HFFc6 (cell line): ENCODE data around the gene ZRANB1. TPM values are rescaled to one million over a fixed set of nuclear protein-coding genes. Genes with fewer than 3 reads are reported as not detected.
"Not testable (repeated sequence)": the region's sequence is repeated elsewhere in the genome, so short reads cannot be mapped to it uniquely, and the experiment has no call there.

Experiments
- DNase-seq: peaks from one replicate; pipeline ENCODE4 v3.0.0-alpha.2; 2018
- H3K27ac Mint-ChIP-seq: 2 replicates; pipeline ENCODE4 v1.8.0; 2020; ENCODE audit warnings: mild to moderate bottlenecking, mixed read lengths
- H3K27me3 Mint-ChIP-seq: 2 replicates; pipeline ENCODE4 v1.8.0; 2021; ENCODE audit warnings: mild to moderate bottlenecking, moderate library complexity, mixed read lengths; ENCODE audit not compliant: insufficient read depth
- H3K36me3 Mint-ChIP-seq: 2 replicates; pipeline ENCODE4 v1.8.0; 2021; ENCODE audit warnings: low read depth, mixed read lengths
- H3K4me1 Mint-ChIP-seq: 2 replicates; pipeline ENCODE4 v1.8.0; 2020; ENCODE audit warnings: low read depth, mixed read lengths
- H3K4me3 Mint-ChIP-seq: 2 replicates; pipeline ENCODE4 v1.8.0; 2020; ENCODE audit warnings: mild to moderate bottlenecking, moderate library complexity, mixed read lengths
- H3K9me3 Mint-ChIP-seq: 2 replicates; pipeline ENCODE4 v1.8.0; 2020; ENCODE audit warnings: mild to moderate bottlenecking, mixed read lengths
- CTCF ChIP-seq: fragments of 200-600 bp; sonication (generic); IDR thresholded peaks from 2 replicates; pipeline ENCODE4 v1.5.0; 2021; ENCODE audit warnings: antibody characterized with exemption, mild to moderate bottlenecking
- total RNA-seq, 6 experiments: library from RNA; stranded (reverse); fragmentation: NEBNext Ultra II Directional; extraction: Animal tissue kit (Norgen Biotek cat#: 25700); gene quantifications; 2 replicates in 1 of 6; 3 replicates in 5 of 6; pipeline ENCODE4 v1.2.3, GENCODE V29; 2021

ZRANB1 gene
- total RNA-seq, 6 experiments from 2014 or later, result 11.8 to 13.6 (median 12.6) TPM

DNA sequence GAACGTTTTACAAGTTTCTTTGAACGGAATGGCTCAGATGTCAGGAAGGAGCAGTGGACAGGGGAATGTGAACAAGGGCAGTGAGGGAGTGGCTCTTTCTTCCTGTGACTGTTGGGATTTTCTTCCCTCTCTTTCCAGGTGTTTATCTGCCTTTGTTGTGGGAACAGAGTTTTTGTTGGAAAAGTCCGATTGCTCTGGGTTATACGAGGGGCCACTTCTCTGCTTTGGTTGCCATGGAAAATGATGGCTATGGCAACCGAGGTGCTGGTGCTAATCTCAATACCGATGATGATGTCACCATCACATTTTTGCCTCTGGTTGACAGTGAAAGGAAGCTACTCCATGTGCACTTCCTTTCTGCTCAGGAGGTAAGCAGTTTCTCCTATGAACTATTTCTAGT is 41.4 kb downstream of the ZRANB1 start:
- Mint-ChIP-seq H3K4me1 (peaks cover 13% of the 10 kb centered on the region), H3K27me3 (0 out of 2 replicates have a peak, but pooled peaks cover 2% of the 10 kb centered on the region), H3K9me3 (no peaks in the 10 kb centered on the region), H3K4me3 (no peak overlapping the region), H3K36me3 (peaks cover 37% of the 10 kb centered on the region), H3K27ac (peak overlapping the region; percentile 74)
- TF ChIP-seq CTCF, result no peak
- DNase-seq, result peak; percentile 44

GRCh38 chr10:124984376-124984775 is 42.5 kb downstream of the ZRANB1 start:
- no peaks in the 10 kb centered on the region for H3K9me3 Mint-ChIP-seq
- H3K27me3 Mint-ChIP-seq, result peaks cover 9% of the 10 kb centered on the region
- peaks cover 19% of the 10 kb centered on the region for H3K4me1 Mint-ChIP-seq
- peaks cover 48% of the 10 kb centered on the region for H3K36me3 Mint-ChIP-seq
- peak overlapping the region; percentile 32 for H3K27ac Mint-ChIP-seq
- H3K4me3 Mint-ChIP-seq, result no peak overlapping the region
- TF ChIP-seq CTCF, result no peak
- no peak for DNase-seq

GRCh38 chr10:124985162-124985561 is 43.2 kb downstream of the ZRANB1 start:
- H3K9me3 Mint-ChIP-seq, result no peaks in the 10 kb centered on the region
- peaks cover 10% of the 10 kb centered on the region for H3K27me3 Mint-ChIP-seq
- no peak for DNase-seq
- H3K27ac Mint-ChIP-seq, result 0 out of 2 replicates have a peak overlapping the region, but pooled peaks have one; percentile 32
- H3K4me1 Mint-ChIP-seq, result peaks cover 24% of the 10 kb centered on the region
- no peak for TF ChIP-seq CTCF
- H3K36me3 Mint-ChIP-seq, result peaks cover 52% of the 10 kb centered on the region
- H3K4me3 Mint-ChIP-seq, result no peak overlapping the region

GRCh38 chr10:124987788-124988187 is 45.9 kb downstream of the ZRANB1 start:
- DNase-seq, result no peak
- Mint-ChIP-seq H3K4me1 (peaks cover 27% of the 10 kb centered on the region), H3K4me3 (no peak overlapping the region), H3K9me3 (no peaks in the 10 kb centered on the region), H3K36me3 (peaks cover 39% of the 10 kb centered on the region), H3K27me3 (peaks cover 21% of the 10 kb centered on the region), H3K27ac (peak overlapping the region; percentile 16; the same call in 1 of the 2 replicates)
- no peak for TF ChIP-seq CTCF

DNA sequence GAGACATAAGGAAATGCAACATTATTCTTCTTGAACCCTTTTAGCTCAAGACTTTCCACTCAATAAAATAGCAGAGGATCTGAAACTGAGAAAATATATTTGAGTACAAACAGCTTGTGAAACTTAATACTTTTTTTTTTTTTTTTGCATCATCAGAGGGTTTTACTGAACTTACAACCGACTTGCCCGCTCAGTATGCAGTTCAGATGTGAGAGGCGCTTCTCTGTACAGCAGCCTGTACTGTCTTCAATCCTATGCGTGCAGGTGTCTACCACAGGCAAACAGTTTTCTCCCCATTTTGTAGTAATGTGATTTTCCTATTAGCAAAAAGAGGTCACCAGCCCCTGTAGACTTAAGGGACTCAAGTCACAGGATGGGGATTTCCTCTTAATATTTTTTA is 46.8 kb downstream of the ZRANB1 start:
- Mint-ChIP-seq H3K4me1 (peaks cover 17% of the 10 kb centered on the region), H3K27me3 (peaks cover 18% of the 10 kb centered on the region), H3K36me3 (peaks cover 36% of the 10 kb centered on the region), H3K27ac (peak overlapping the region; percentile 70)
- not testable (repeated sequence) for H3K9me3 Mint-ChIP-seq, H3K4me3 Mint-ChIP-seq, DNase-seq

DNA sequence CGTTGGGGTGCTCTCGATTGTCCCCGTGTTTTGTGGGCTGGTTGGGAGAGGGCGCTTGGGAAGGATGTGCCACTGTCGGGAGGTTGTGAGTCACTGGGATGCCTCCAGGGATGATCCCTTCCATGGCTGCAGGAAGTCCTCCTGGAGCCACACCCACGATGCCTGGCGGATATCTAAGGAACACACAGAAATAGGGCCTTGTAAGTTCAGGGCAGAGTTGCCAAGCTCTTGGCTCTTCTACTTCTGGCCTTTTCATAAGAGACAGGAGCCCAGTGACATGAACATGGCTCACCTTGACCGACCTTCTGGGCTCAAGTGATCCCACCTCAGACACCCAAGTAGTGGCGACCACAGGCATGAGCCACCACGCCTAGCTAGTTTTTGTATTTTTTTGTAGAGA is 47.6 kb downstream of the ZRANB1 start:
- Mint-ChIP-seq H3K4me3 (peak overlapping the region; percentile 16; the same call in 1 of the 2 replicates), H3K9me3 (no peaks in the 10 kb centered on the region), H3K27me3 (peaks cover 25% of the 10 kb centered on the region), H3K27ac (peak overlapping the region; percentile 70), H3K4me1 (peaks cover 17% of the 10 kb centered on the region), H3K36me3 (peaks cover 42% of the 10 kb centered on the region)
- peak; percentile 39 for DNase-seq
- TF ChIP-seq CTCF, result no peak
